H1 (cell line): ENCODE results near the gene MNAT1. TPM values are rescaled to one million over a fixed set of nuclear protein-coding genes. Genes with fewer than 3 reads are reported as not detected.
"Not testable (repeated sequence)": the region's sequence is repeated elsewhere in the genome, so short reads cannot be mapped to it uniquely, and the experiment has no call there.

Experiments
- CTCF ChIA-PET: fragments of 300-600 bp; sonication (Branson Sonifier 250); formaldehyde crosslinking; loops from one replicate; lab custom pipeline; 2021; ENCODE audit not compliant: partially characterized antibody; lab: Charles Lee
- POLR2A ChIA-PET: fragments of 300-600 bp; sonication (Branson Sonifier 250); formaldehyde crosslinking; loops from one replicate; lab custom pipeline; 2021; ENCODE audit warnings: inconsistent platforms; ENCODE audit not compliant: partially characterized antibody; lab: Charles Lee
- DNase-seq, 2 experiments: peaks; one replicate each; pipeline versions ENCODE4 v3.0.0 to v3.0.0-alpha.2; 2010 to 2022; ENCODE audit warnings: low spot score in 2 of 2, low read depth in 1 of 2, mixed read lengths in 1 of 2
- FAIRE-seq: peaks from 2 replicates; lab custom pipeline; 2011; peaks lifted over from hg19 to GRCh38; lab: Jason Lieb, UNC
- H2AFZ ChIP-seq: 2 replicates; pipeline ENCODE4 v1.8.1; 2012; ENCODE audit warnings: low read length, inconsistent platforms
- H2AK5ac ChIP-seq: 2 replicates; pipeline ENCODE4 v1.6.1; 2013; ENCODE audit warnings: low read depth, low read length
- H2BK120ac ChIP-seq: replicated peaks from 2 replicates; pipeline ENCODE3; 2013; ENCODE audit warnings: low read depth, low read length, inconsistent platforms
- H2BK12ac ChIP-seq: 2 replicates; pipeline ENCODE4 v1.6.1; 2013; ENCODE audit warnings: low read depth, low read length
- H2BK15ac ChIP-seq: 2 replicates; pipeline ENCODE4 v1.6.1; 2013; ENCODE audit warnings: low read length
- H2BK20ac ChIP-seq: 2 replicates; pipeline ENCODE4 v1.6.1; 2013; ENCODE audit warnings: low read length
- H2BK5ac ChIP-seq: 2 replicates; pipeline ENCODE4 v1.6.1; 2013; ENCODE audit warnings: low read depth, low read length
- H3K14ac ChIP-seq: 2 replicates; pipeline ENCODE4 v1.6.1; 2013; ENCODE audit warnings: inconsistent platforms; ENCODE audit not compliant: insufficient read length
- H3K18ac ChIP-seq: 2 replicates; pipeline ENCODE4 v1.6.1; 2013; ENCODE audit warnings: low read length; ENCODE audit errors: extremely low read depth
- H3K23ac ChIP-seq: 2 replicates; pipeline ENCODE4 v1.6.1; 2013; ENCODE audit warnings: inconsistent platforms; ENCODE audit not compliant: insufficient read length
- H3K23me2 ChIP-seq: 2 replicates; pipeline ENCODE4 v1.6.1; 2013; ENCODE audit warnings: low read depth, low read length
- H3K27ac ChIP-seq: 2 replicates; pipeline ENCODE4 v1.6.1; 2011; ENCODE audit warnings: low read depth, low read length, inconsistent platforms
- H3K27me3 ChIP-seq, 4 experiments: replicated peaks in 1 of 4; 1 replicate in 1 of 4; 2 replicates in 3 of 4; pipeline versions ENCODE4 v1.6.1 to v1.8.1; 2011 to 2013; ENCODE audit warnings: low read length in 3 of 4, mild to moderate bottlenecking in 3 of 4, inconsistent platforms in 2 of 4, mixed read lengths in 2 of 4, moderate library complexity in 1 of 4; ENCODE audit not compliant: control insufficient read depth in 3 of 4, insufficient read depth in 3 of 4; ENCODE audit errors: extremely low read depth in 1 of 4
- H3K36me3 ChIP-seq, 4 experiments: 2 replicates each; pipeline versions ENCODE4 v1.6.1 to v1.8.1; 2011 to 2013; ENCODE audit warnings: mild to moderate bottlenecking in 4 of 4, low read length in 3 of 4, moderate library complexity in 2 of 4, control low read depth in 1 of 4, inconsistent platforms in 1 of 4; ENCODE audit not compliant: insufficient read depth in 4 of 4, control insufficient read depth in 2 of 4
- H3K4ac ChIP-seq: replicated peaks from 2 replicates; pipeline ENCODE3; 2013; ENCODE audit warnings: low read length, low read depth, mixed read lengths, inconsistent platforms; ENCODE audit not compliant: insufficient read length
- H3K4me1 ChIP-seq, 4 experiments: replicated peaks in 1 of 4; 1 replicate in 1 of 4; 2 replicates in 3 of 4; pipeline versions ENCODE4 v1.6.1 to v1.8.1; 2011 to 2013; ENCODE audit warnings: low read length in 3 of 4, inconsistent platforms in 2 of 4, mixed read lengths in 1 of 4; ENCODE audit not compliant: insufficient read depth in 4 of 4, control insufficient read depth in 3 of 4
- H3K4me2 ChIP-seq, 2 experiments: 2 replicates each; pipeline versions ENCODE4 v1.6.1 to v1.8.1; 2011 to 2013; ENCODE audit warnings: low read depth in 2 of 2, low read length in 2 of 2, control low read depth in 1 of 2, inconsistent platforms in 1 of 2, mild to moderate bottlenecking in 1 of 2; ENCODE audit not compliant: insufficient read depth in 1 of 2
- H3K4me3 ChIP-seq, 4 experiments: fragments of 200-600, 300-600 bp in 1 of 4; sonication (generic), shearing (Covaris generic), sonication (Bioruptor Twin) in 1 of 4; 2 replicates each; pipeline versions ENCODE4 v1.5.1 to v1.8.1; 2011 to 2016; ENCODE audit warnings: low read length in 4 of 4, low read depth in 3 of 4, control low read depth in 2 of 4, inconsistent platforms in 2 of 4, mild to moderate bottlenecking in 2 of 4, mixed read lengths in 1 of 4, moderate library complexity in 1 of 4; ENCODE audit not compliant: insufficient read depth in 2 of 4; ENCODE audit errors: extremely low read depth in 1 of 4
- H3K56ac ChIP-seq: replicated peaks from 2 replicates; pipeline ENCODE3; 2013; ENCODE audit warnings: low read depth, mild to moderate bottlenecking, mixed read lengths, low read length, inconsistent platforms; ENCODE audit not compliant: insufficient read length
- H3K79me1 ChIP-seq: 2 replicates; pipeline ENCODE4 v1.6.1; 2013; ENCODE audit warnings: low read depth, low read length, control low read depth
- H3K79me2 ChIP-seq, 2 experiments: 2 replicates each; pipeline versions ENCODE4 v1.6.1 to v1.8.1; 2012 to 2013; ENCODE audit warnings: low read length in 2 of 2, mild to moderate bottlenecking in 2 of 2, inconsistent platforms in 1 of 2; ENCODE audit not compliant: insufficient read depth in 2 of 2, control insufficient read depth in 1 of 2
- H3K9ac ChIP-seq, 4 experiments: replicated peaks in 1 of 4; 1 replicate in 1 of 4; 2 replicates in 3 of 4; pipeline versions ENCODE4 v1.6.1 to v1.8.1; 2011 to 2013; ENCODE audit warnings: low read depth in 3 of 4, low read length in 3 of 4, control low read depth in 2 of 4, mild to moderate bottlenecking in 2 of 4, moderate library complexity in 2 of 4, inconsistent platforms in 1 of 4; ENCODE audit errors: extremely low read depth in 1 of 4
- H3K9me3 ChIP-seq, 2 experiments: 2 replicates each; pipeline versions ENCODE4 v1.6.1 to v1.8.1; 2012 to 2013; ENCODE audit warnings: mild to moderate bottlenecking in 2 of 2, moderate library complexity in 2 of 2, control low read depth in 1 of 2, inconsistent platforms in 1 of 2, low read depth in 1 of 2, low read length in 1 of 2, mixed read lengths in 1 of 2; ENCODE audit not compliant: insufficient read depth in 2 of 2
- H4K20me1 ChIP-seq, 2 experiments: replicated peaks in 1 of 2; 2 replicates each; pipeline versions ENCODE3 to v1.8.1; 2011 to 2013; ENCODE audit warnings: inconsistent platforms in 2 of 2, low read length in 2 of 2, mild to moderate bottlenecking in 1 of 2; ENCODE audit not compliant: insufficient read depth in 2 of 2, control insufficient read depth in 1 of 2
- H4K5ac ChIP-seq: 2 replicates; pipeline ENCODE4 v1.6.1; 2013; ENCODE audit warnings: low read length, low read depth, mixed read lengths, inconsistent platforms; ENCODE audit not compliant: insufficient read length
- H4K8ac ChIP-seq: 2 replicates; pipeline ENCODE4 v1.8.0; 2013; ENCODE audit warnings: mild to moderate bottlenecking, moderate library complexity, low read length, inconsistent platforms; ENCODE audit not compliant: insufficient read depth; ENCODE audit errors: extremely low read depth
- H4K91ac ChIP-seq: replicated peaks from 2 replicates; pipeline ENCODE3; 2013; ENCODE audit warnings: low read length, mixed read lengths, inconsistent platforms; ENCODE audit not compliant: insufficient read length
- CBX8 ChIP-seq: fragments of 300-800, 300-1000 bp; sonication (generic); IDR thresholded peaks from 2 replicates; pipeline ENCODE4 v1.7.1; 2016; ENCODE audit warnings: low read depth, low read length, borderline replicate concordance
- EGR1 ChIP-seq: IDR thresholded peaks from 2 replicates; pipeline ENCODE4 v1.6.1; 2011; ENCODE audit warnings: low read depth, low read length, borderline replicate concordance
- HDAC2 ChIP-seq, 2 experiments: fragments of 300-600 bp in 1 of 2; sonication (generic) in 1 of 2; IDR thresholded peaks; 2 replicates each; pipeline ENCODE4 v1.6.1; 2011 to 2012; ENCODE audit warnings: low read depth in 2 of 2, low read length in 2 of 2, mild to moderate bottlenecking in 2 of 2, moderate library complexity in 2 of 2, borderline replicate concordance in 1 of 2, inconsistent platforms in 1 of 2
- POLR2A ChIP-seq, 2 experiments: IDR thresholded peaks; 1 replicate in 1 of 2; 2 replicates in 1 of 2; pipeline ENCODE4 v1.6.1; 2011; ENCODE audit warnings: low read depth in 2 of 2, low read length in 2 of 2, mild to moderate bottlenecking in 2 of 2; ENCODE audit errors: control extremely low read depth in 1 of 2
- RNF2 ChIP-seq: fragments of 200-900, 300-1000 bp; sonication (generic); IDR thresholded peaks from 2 replicates; pipeline ENCODE4 v1.7.1; 2016; ENCODE audit warnings: borderline replicate concordance, low read depth, mild to moderate bottlenecking, antibody characterized with exemption, low read length; ENCODE audit not compliant: poor library complexity, severe bottlenecking; ENCODE audit errors: missing control alignments
- WGBS, 2 experiments: shearing (Covaris generic) in 1 of 2; methylation state at CpG; one replicate each; pipeline versions ENCODE4 v1.1.6 to v1.1.7; 2013 to 2015; ENCODE audit warnings: low lambda C conversion rate in 2 of 2, mixed read lengths in 2 of 2, inconsistent platforms in 1 of 2, low coverage in 1 of 2, missing lambda C conversion rate in 1 of 2; ENCODE audit not compliant: insufficient replicate concordance in 2 of 2, insufficient coverage in 1 of 2, insufficient read length in 1 of 2; ENCODE audit errors: extremely low coverage in 1 of 2, missing lambda C conversion rate in 1 of 2; 5-methylcytosine and 5-hydroxymethylcytosine counted together
- polyA plus RNA-seq, 7 experiments: library from polyadenylated mRNA; depleted of rRNA in 3 of 7; stranded (reverse) in 5 of 7; unstranded in 2 of 7; fragments of >200 nt in 5 of 7; fragments of 200-250 nt in 2 of 7; gene quantifications; 1 replicate in 5 of 7; 2 replicates in 1 of 7; 4 replicates in 1 of 7; pipeline versions ENCODE4 v1.2.1 to v1.2.3, GENCODE V29; 2011 to 2013; ENCODE audit warnings: missing spikeins in 2 of 7, mixed read lengths in 2 of 7
- total RNA-seq: library from RNA; stranded (reverse); fragmentation: NEBNext Ultra II Directional; extraction: Animal tissue kit (Norgen Biotek cat#: 25700); gene quantifications from 2 replicates; pipeline ENCODE4 v1.2.1, GENCODE V29; 2021

Gene MNAT1
- total and polyA plus RNA-seq, 2 of the 8 experiments (the other 6 are each of a cell fraction or from before 2014, with no cell fraction given), result 34.7 to 52.1 TPM

GRCh38 chr14:60777856-60778578 is 43.5 kb downstream of the MNAT1 start (continued):
- TF ChIP-seq CBX8, result no peak
- TF ChIP-seq HDAC2 (IDR thresholded peaks at IDR 0.05; ENCODE audit: borderline replicate concordance in 1 of 2, low read depth in 2 of 2, low read length in 2 of 2), result no peak
- no peak for TF ChIP-seq RNF2
- no peak for TF ChIP-seq POLR2A (IDR thresholded peaks at IDR 0.05; ENCODE audit: control extremely low read depth in 1 of 2, low read depth in 2 of 2, low read length in 2 of 2)
- no peak for TF ChIP-seq EGR1
- TF ChIP-seq, all 59 proteins: peak for 0

- H3K36me3 ChIP-seq, H3K9ac ChIP-seq, H3K27me3 ChIP-seq, H4K20me1 ChIP-seq, H2BK20ac ChIP-seq, H3K4me3 ChIP-seq, H3K14ac ChIP-seq, H2AFZ ChIP-seq, H3K4me2 ChIP-seq, CTCF ChIA-PET, H3K18ac ChIP-seq, H3K9me3 ChIP-seq, H3K56ac ChIP-seq, H2BK15ac ChIP-seq, H2BK12ac ChIP-seq, H4K8ac ChIP-seq, H2AK5ac ChIP-seq, H3K4ac ChIP-seq, H3K79me1 ChIP-seq, DNase-seq, H2BK120ac ChIP-seq, H3K4me1 ChIP-seq, H2BK5ac ChIP-seq, H3K23ac ChIP-seq, H3K27ac ChIP-seq, H4K5ac ChIP-seq, H4K91ac ChIP-seq, H3K23me2 ChIP-seq: not testable (repeated sequence)
- H3K79me2 ChIP-seq, result peaks cover 4 to 32% of the 10 kb centered on the region in 2 experiments; a peak in 3 of 4 replicates
- POLR2A ChIA-PET, result interaction anchor here (1.2 to 1.6 kb wide), 2 partner anchors 10 to 13 kb away, joined by 3 to 4 read pairs; no protein-coding TSS in a partner anchor
- 92% methylated on average over 18 of the region's 18 CpGs; no CpG with 5 or more reads in 1 of the 2 experiments for WGBS, 2 experiments
- peak; percentile 94 for FAIRE-seq
Measured at GRCh38 chr14:60779745-60780514, 45.4 kb downstream of the MNAT1 start.
